UCSD-AML1 (cell line): ENCODE measurements around the gene PDE4D.
"Not testable (repeated sequence)": the region's sequence is repeated elsewhere in the genome, so short reads cannot be mapped to it uniquely, and the experiment has no call there.

Experiments
- DNase-seq: peaks from one replicate; lab custom pipeline; 2025; ENCODE audit not compliant: unreplicated experiment; lab: John Stamatoyannopoulos, UW

Gene PDE4D

DNA sequence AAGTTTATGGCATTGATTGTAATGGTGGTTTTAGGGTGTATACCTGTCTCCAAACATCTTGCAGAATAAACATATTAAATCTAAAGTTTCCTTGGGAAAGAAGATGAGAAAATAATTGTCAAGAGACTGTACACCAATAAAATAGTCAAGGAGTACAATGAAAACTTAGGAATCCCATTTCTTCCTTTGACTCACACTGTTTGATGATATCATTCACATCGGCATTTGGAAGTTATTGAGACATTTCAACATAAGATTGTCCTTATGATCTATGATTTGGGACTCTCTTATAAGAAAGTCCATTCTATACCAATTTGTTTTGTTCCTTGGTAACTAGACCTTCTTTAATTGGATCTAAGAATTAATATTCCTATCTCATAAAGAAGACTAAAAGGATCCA is 828.0 kb downstream of the PDE4D start:
- no peak for DNase-seq

DNA sequence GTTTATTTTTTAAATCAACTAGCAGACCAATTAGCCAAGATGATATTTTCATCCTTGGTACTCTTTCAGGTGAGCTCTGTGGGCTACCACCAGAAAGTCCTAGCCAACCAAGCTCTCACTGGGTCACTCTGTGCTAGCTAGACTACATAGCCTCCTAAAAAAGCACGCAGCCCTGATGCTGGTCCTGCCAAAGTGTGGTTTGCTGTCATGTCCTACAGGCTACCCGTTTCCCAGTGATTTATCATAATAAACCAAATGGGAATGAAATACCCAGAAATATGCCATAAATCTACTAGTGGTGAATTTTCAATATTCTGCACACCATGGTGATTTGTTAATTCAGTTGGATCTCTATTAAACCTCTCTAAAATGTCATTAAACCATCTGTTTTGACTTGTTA is 829.2 kb downstream of the PDE4D start:
- no peak for DNase-seq

DNA sequence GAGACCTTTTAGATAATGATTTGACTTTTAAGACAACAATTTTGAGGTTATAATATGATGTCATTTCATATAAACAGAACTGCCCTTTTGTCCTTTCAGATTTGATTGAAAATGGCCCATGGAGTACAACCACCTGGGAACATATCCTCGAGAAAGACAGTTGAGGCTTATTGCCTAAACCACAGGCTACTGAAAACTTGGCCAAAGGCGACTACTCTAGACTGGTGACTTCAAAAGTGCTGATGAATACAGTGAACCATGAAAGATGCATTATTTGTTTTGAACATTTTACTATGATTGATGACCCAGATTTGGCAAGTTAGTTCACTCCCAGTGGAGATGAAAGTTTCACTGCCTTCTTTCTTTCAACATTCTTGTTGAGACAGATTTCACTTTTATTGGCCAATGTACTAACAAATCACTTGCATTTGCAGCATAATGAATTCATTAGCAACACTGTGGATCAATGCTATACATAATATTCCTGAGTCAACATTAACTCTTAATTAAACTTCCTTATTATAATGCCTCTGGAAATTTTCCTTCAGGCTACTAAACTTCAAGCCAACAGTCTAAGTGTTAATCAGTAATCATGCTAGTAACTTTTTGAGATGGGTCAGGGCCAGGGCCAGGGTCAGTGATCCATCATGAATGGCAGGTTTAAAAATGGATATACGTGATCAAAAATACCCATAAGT is 830.4 kb downstream of the PDE4D start:
- no peak for DNase-seq

DNA sequence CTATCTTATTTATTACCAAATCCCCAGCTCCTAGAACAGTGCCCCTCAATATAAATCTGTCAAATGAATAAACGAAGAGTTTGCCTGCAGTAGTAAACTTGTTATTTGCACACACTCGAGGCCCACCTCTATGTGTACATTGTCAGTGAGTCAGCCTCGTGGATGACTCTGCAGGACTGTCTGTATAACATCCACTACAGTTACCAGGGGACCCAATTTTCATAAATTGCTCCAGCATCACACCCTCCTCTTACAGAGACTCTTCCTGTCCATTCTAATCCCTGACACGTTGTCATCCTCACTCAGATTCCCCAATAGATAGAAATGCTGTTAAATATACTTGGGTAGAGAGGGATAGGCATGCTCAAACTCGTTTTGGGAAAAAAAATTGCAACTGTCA is 832.1 kb downstream of the PDE4D start:
- no peak for DNase-seq

DNA sequence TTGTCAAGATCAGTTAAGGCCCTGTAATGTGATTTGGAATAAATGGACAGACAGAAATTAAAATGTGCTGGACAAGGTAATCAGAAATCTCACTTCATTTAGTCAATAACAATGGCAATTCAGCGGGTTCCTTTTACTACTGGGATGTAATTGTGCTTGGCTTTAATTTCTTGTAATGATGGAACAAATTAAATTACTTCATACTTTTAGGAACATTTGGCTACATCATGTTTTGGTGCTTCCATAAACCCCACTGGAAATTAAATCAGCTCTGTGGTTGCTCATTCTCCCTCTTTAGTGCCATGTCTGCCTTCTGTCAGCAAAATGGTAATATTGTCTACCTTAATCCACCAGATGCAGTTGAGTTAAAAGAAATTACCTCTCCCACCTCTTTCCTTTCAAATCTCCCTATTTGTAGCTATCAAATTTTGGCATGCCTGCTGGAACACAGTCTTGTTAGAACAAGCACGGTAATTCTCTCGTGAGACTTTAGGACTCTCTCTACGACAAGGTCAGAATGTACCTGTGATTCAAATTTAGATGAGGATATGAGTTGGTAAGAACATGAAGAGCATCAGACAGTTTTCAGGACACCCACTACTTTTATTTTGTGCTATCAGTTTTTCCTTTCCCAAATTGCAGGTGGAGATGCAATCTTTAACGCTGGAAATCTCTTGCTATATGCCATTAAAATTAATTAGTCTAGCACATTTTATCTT is 834.4 kb downstream of the PDE4D start:
- no peak for DNase-seq

DNA sequence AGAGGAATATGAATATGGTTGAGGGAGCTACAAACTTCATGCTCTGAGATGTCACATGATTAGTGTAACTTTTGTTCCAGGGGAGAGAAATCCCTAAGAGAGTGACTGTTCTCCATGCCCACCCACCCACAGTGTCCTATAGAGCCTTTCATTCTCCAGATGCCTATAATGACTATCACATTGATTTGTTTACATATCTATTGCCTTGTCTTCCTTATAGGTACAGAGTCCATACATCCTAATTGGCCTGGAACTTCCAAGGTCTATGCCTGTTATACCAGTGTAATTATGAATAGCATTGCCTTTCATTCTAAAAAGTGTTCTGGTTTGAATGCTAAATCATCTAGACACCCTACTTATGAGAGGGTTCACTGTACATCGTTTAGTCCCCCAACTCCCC is 835.3 kb downstream of the PDE4D start:
- no peak for DNase-seq

DNA sequence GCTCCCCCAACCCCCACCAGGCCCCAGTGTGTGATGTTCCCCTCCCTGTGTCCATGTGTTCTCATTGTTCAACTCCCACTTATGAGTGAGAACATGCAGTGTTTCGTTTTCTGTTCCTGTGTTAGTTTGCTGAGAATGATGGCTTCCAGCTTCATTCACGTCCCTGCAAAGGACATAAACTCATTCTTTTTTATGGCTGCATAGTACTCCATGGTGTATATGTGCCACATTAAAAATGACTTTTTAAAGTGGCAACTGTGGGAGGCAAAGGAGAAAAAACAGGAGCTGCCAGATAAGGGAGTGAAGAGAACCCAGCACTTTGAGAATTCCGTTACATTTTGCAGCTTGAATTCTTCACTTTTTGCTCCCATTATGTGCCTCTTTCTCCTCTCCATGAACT is 836.9 kb downstream of the PDE4D start:
- DNase-seq: not testable (repeated sequence)

DNA sequence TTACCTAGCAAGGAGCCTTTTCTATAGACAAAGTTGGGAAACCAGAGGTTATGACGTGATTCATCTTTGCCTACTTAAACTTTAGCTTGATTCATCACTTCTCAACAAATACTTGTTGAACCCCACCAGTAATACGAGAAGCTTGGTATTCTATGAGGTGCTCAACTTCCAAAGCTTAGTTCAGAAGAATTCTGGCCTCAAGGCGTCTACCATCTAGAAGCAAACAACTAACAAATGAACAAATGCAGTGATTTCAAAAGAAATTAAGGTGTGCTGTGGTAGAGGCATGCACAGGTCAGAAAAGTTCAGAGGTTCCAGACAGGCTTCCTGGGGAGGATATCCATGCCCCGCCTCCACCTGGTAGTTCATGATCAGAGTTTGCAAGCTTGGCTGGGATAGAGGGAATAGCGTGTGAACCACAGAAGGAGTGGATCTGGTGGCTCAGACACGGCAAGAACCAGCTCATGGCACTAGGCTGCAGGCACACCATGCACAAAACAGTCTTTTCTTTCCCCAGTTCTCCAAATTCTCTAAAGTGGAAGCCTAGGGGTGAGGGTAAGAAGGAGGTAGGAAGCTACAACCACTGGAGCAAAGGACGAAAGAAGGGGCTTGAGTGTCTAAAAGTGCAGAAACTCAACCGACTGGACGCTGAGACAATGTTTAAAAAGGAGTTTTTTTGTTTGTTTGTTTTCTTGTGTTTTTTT is 837.6 kb downstream of the PDE4D start:
- no peak for DNase-seq

DNA sequence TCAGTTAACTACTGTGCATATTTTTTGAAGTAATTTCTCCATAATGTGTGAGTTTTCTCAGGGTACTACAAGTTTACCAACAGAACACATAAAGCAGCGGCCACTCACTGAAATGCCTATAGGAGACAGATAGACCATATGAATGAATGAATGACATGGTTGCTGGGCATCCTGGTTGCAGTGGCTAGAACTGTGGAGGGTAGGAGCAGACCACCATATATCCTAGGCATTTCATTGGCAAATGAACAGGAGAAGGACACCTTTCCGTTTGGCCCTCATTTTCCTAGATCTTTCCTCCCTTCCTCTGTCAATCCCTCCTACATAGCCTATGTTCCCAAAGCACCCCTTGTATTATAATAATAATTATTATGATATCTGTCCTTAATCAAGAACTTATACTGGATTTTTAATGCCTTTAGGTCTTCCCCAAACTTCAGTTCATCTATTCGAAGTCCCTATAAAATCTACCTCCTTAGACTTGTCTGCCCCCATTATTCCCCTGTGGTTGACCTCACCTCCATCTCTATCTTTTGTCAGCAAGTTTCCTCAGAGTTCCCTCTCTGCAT is 838.5 kb downstream of the PDE4D start:
- no peak for DNase-seq

DNA sequence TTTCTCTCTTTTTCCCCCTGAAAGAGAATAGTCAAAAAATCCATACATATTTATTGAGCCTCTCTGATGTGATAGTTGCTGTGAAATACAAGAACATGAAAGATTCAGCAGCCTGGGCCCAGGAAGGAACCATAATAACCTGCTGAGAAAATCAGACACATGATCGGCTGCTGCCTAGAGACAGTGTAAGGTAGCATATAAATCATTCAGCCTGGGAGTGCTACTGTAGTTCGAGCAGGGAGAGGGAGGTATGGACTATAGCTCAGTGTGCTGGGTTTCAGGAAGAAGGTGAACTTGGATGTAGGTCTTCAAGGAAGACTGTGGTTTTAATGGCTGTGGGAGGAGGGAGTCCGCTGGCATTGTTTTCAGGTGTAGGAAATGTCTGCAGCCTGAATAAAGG is 841.6 kb downstream of the PDE4D start:
- no peak for DNase-seq

DNA sequence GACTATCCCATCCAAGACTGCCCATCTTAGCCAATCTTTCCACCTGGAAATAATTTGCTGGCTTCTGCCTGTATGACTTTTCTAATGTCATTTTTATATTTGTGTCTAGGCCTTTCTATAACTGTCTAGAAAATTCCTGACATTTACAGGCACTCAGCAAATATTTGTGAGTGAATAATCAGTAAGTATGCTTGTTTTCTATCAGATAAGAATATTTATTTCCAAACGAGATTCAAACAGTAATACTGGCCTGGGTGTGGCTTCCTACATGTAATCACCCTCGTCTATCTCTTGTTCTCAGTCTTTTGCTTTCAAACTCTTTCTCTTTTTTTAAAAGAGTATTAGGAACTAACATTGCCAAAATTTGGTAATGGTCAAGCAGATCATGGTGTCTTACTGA is 844.4 kb downstream of the PDE4D start:
- no peak for DNase-seq

DNA sequence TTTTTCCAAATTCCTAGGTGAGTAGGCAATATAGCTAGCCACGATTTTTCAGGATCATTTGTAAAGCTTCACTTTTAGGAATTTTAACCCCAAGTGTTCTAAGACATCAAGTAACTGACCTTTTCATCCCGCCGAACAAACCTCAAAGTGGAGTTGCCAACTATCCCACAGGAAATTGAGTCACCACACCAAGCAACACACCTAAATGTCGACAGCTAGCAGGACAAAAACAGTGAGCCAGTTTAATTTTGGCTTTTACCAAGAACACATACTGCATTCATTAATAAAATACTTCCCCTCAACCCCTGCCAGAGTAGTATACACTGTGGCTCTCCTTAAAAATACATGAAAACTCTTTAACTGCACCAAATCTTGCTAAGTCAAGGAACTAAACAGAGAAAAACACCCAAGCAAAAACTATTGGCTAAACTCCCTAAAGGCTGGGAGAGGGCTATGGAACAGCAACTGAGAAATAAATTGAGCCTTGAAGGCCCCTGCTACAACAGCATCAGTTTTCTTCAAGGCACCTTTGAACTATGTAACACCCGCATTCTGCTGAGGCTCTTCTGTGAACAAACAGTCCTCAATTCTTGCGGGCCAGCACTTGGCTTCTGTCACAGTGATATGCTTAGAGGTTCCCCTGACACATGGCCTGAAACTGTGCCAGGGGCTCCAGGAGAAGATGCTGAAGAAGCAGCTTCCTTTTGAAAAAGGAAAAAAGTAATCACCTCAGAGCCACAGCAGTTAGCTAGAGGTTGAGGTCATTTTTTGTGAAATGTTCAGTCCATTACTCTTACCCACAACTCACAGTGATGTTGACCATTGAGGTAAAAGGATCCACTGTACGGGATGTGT is 851.1 kb downstream of the PDE4D start:
- DNase-seq: peak; percentile 10

DNA sequence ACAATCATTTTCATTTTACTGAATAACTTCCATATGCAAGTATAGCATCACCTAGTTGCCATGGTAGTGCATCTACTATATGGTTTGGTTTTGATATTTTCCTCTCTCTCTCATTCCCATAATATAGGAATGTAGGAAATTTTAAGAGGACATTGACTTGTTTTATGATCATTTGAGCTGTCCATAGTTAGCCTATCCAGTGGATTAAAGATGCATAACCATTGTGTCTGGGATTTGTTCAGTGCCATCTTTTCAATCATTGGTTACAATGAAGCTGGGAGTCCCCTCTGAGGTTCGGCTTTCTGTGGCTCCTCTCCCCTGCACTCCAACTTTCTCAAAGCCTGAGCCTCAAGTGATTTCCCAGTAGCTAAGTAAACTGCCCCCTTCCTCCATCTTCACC is 852.2 kb downstream of the PDE4D start:
- no peak for DNase-seq

DNA sequence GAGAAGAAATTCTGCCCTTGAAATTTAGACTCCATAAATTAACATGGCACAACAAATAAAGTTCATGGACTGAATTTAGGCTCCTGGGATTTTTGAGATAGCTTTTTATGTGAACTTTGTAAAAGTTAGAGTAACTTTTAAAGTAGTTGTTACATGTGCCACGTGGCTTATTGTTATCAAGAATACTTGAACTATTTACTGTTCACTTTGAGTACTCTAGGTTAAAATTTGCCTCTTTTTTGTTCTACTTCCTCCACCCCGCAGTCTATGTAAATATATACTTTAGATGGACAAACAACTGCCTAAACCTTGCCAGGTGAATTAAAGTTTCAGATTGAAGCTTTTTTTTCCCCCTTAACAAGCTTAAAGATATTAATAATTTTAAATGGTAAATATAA is 852.7 kb downstream of the PDE4D start:
- no peak for DNase-seq

DNA sequence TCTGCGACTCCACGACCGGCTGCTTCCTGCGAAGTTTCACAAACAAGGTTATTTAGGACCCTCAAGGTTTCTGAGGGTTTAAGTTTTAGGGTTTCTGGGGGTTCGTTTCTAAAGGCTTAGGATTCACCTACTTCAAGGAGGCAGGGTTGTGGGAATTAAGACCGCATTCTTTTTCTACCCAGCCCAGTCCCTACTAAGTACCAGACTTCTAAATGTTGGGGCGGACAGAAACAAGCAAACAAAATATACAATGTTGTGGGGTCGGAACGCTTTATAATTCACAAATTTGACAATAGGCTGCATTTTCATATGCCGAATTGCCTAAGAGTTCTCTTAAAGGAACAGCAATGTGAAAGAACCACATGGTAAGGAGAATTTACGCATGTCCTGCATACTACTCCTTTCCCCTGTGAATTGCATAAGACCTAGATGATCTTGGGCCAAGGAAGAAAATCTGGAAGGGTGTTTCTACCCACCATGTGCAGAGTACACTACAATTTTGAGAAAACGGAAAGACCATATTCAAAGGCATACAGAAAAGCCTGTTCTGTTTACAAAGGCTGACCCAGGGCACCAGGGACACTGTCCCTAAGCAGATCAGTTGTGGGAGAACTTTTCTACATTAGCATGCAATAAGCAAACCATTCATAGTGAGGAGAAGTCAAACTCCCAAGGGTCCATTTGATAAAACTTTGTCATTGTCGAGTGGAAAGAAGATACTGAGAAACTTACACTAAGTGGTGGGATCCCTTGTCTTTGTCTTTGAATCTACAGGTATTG is 853.3 kb downstream of the PDE4D start:
- DNase-seq: no peak

DNA sequence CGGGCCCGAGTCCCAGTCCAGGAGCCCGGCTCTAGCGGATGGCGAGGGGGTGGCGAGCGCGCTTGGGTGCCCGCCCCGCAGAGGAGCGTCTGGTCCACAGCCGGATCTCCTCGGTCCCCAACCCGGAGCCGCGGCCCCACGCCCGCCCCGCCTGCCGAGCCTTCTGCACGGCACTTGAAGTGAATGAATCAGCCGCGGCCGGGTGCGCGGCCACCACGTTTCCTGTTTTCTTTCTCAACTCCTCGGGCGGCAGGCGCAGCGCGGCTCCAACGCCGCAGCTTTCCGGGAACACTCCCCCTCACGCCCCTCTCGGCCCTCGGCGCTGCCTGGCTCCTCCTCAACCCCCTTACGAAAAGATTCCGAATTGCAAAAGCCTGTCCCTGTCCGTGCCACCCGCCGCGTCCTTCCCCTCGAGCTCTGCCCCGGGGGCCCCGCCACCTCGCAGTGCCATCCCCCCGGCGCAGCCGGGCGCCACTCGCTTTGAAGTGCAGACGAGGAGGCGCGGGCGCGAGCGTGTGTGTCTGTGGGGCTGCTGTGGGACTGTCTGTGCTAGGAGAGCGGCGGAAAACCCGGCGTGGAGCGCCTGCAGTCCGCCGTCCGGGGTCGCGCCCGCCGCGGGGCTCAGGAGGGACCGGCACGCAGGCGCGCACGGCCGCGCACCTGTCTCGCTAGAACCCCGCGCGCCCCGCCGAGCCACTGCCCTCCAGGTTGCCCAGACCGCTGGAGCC is 854.1 kb downstream of the PDE4D start:
- DNase-seq: peak; percentile 93

DNA sequence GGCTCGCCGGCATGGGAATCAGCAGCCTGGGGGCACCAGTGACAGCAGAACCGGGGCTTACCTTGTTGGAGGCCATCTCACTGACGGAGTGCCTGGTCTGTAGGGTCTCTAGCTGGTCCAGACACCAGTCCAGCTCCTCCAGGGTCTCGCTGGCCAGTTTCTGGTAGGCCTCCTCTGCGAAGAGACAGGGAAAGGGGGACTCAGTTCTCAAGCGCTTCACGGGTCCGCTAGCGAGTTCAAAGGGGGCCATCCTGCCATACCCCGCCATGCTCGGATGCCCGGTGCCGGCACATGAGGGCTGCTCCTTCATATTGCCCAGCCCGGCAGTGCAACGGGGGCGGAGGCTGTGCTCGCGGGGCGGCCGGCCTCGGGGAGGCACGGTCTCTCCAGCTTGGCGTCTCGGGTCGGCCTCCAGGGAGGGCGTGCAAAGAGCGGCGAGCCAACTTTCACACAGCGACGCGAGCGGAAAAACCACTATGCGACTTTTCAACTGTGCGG is 854.7 kb downstream of the PDE4D start:
- DNase-seq: peak; percentile 56

DNA sequence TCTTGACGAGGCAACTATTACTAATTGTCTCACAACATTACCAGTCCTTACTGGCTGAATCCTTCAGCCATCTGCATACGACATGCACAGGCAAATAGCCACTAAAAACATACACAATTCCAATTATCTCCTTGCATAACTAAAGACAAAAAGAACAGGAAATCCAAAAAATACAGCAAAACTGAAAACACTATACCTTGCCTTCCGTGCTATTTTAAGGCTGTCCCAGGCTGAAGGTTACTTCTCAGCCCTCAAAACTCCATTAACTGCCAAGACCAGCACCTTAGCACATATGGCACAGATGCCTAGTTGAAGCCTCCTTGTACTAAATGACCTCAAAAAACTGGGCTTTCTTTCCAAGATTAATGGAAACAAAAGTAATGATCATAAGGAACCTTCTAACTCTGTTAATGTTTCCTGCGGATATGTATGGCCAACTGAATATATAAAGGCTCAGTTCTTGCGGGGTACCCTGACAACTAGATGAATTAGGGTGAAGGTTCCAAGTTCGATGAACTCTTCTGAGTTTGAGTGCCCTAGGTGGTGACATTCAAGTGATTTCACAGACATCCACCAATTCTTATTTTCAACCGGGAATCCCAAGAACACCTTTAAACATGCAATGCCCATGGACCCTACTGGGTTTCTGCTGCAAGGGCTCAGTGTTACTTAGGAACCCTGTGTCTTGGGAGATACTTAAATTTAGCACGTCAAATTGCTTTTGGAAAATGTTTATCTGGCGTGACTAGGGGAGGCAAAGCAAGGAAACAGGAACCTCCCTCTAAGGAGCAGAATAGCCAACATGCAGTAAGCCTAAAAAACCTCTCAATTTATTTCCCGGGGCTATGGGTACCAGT is 855.4 kb downstream of the PDE4D start:
- DNase-seq: no peak
